NCI-H774 (cell line): ENCODE results near the gene GATAD2A.

ENCODE experiments used
- DNase-seq: peaks from one replicate; lab custom pipeline; 2025; lab: John Stamatoyannopoulos, UW

Gene GATAD2A

GRCh38 chr19:19507354-19507753 is 101.9 kb downstream of the GATAD2A start:
- DNase-seq: no peak

- DNase-seq: no peak
These were observed 102.7 kb downstream of the GATAD2A start for GRCh38 chr19:19508217-19508616.

- no peak for DNase-seq
These were observed 105.0 kb downstream of the GATAD2A start for GRCh38 chr19:19510432-19510831.

- no peak for DNase-seq
These were observed 108.2 kb downstream of the GATAD2A start for GRCh38 chr19:19513682-19514081.

GRCh38 chr19:19514215-19514657 is 108.8 kb downstream of the GATAD2A start:
- no peak for DNase-seq

- DNase-seq: no peak
These were observed 109.6 kb downstream of the GATAD2A start, which contains the start of gene TSSK6 for GRCh38 chr19:19514881-19515641. TSSK6 (minus strand) TSS chr19:19515548; CDS start chr19:19515427, 121 bp downstream.

GRCh38 chr19:19515642-19516519 is 110.4 kb downstream of the GATAD2A start, which contains the start of gene NDUFA13:
NDUFA13 (plus strand) TSS chr19:19516225; CDS start chr19:19516239, 14 bp downstream.
- DNase-seq: peak; percentile 88

GRCh38 chr19:19517235-19517619 is 111.8 kb downstream of the GATAD2A start:
- DNase-seq: no peak

GRCh38 chr19:19520989-19521388 is 115.5 kb downstream of the GATAD2A start:
- DNase-seq: no peak

- no peak for DNase-seq
These were observed 117.7 kb downstream of the GATAD2A start for GRCh38 chr19:19523177-19523576.

- DNase-seq: no peak
These were observed 118.6 kb downstream of the GATAD2A start for GRCh38 chr19:19524053-19524452.

GRCh38 chr19:19525611-19526380 is 120.3 kb downstream of the GATAD2A start:
- no peak for DNase-seq

- no peak for DNase-seq
These were observed 121.3 kb downstream of the GATAD2A start for GRCh38 chr19:19526581-19527370.

- no peak for DNase-seq
These were observed 121.8 kb downstream of the GATAD2A start for GRCh38 chr19:19527371-19527656.

GRCh38 chr19:19527674-19528625 is 122.5 kb downstream of the GATAD2A start:
- no peak for DNase-seq

GRCh38 chr19:19528721-19529490 is 123.4 kb downstream of the GATAD2A start, which contains the start of gene YJEFN3:
YJEFN3 (plus strand) TSS chr19:19528911; CDS start chr19:19528933, 22 bp downstream.
- no peak for DNase-seq

GRCh38 chr19:19529783-19530422 is 124.4 kb downstream of the GATAD2A start:
- DNase-seq: no peak

GRCh38 chr19:19530423-19530804 is 124.9 kb downstream of the GATAD2A start:
- DNase-seq: no peak

GRCh38 chr19:19530889-19531288 is 125.4 kb downstream of the GATAD2A start:
- no peak for DNase-seq
